Activated CD8-positive, alpha-beta memory T cell treated with anti-CD3 and anti-CD28 coated beads, Interleukin-2, amount 50 U/mL, for 1 hour (primary cell): Measurements from ENCODE around the gene VWA3B.
"Not testable (repeated sequence)": the region's sequence is repeated elsewhere in the genome, so short reads cannot be mapped to it uniquely, and the experiment has no call there.

ENCODE experiments used
- DNase-seq: peaks from one replicate; pipeline ENCODE4 v3.0.0-alpha.2; 2020; ENCODE audit errors: extremely low read depth

VWA3B gene

GRCh38 chr2:98299211-98299905 is 212.4 kb downstream of the VWA3B start:
- no peak for DNase-seq

- no peak for DNase-seq
These were observed 213.3 kb downstream of the VWA3B start for GRCh38 chr2:98300141-98300874.

- DNase-seq: no peak
These were observed 214.5 kb downstream of the VWA3B start for GRCh38 chr2:98301469-98301868.

DNA sequence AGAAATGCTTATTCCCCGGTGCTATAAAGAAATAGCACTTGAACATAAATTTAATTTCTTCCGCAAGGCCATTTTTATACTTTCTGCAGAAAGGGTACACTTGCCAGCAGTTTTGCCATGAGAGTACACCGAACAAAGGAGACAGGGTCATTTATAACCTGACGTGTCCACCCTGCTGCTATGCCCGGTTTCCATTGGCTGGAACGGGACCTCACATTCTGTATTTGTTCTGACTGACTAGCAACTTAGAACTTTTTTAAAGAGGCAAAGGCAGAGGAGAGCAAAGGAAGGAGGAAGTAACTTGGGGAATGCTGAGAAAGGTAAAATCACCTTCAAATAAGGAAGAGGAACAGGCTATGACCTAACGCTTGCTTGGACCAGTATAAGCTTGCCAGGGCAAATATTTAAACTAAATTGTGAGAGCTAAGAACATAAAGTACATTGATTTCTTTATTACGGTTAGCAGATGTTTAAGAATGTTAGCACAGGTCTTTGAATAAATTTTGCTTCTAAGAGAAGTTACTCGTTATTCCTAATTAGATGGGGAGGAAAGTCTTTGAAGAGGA is 220.2 kb downstream of the VWA3B start:
- DNase-seq: not testable (repeated sequence)

DNA sequence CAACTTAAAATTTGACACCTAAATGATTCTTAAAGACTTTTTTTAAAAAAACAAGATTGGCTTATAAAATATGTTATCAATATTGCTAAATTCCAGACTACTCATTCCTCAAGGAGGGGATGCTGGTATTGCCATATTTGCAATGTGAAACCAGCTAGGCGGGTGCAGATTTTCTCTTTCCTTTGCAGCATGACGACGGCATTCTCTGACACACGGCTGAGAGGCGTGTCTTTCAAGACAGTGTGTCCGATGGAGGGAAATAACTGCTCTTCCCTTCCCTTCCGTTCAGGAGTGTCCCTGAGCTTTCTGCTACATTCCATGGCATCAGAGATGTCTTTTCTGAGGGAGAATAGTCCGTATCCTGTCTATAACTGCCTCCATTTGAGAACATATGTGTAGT is 221.1 kb downstream of the VWA3B start:
- no peak for DNase-seq

DNA sequence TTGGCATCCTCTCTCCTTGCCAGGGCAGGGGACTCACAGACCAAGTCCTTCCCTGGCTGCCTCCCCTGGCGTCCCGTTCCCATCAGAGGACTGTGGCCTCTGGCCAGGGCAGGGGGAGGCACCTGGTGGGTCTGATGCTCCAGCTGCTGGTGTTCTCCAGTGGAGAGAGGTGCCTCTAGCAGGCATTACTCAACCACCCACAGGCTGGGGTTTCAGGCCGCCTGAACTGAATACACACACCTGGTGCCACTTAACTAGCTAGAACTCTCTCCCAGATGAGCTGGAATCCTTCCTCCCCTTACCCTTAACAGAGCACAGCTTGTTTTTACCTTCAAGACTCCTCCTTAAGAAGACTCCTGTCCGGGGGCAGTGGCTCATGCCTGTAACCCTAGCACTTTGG is 221.6 kb downstream of the VWA3B start:
- no peak for DNase-seq

DNA sequence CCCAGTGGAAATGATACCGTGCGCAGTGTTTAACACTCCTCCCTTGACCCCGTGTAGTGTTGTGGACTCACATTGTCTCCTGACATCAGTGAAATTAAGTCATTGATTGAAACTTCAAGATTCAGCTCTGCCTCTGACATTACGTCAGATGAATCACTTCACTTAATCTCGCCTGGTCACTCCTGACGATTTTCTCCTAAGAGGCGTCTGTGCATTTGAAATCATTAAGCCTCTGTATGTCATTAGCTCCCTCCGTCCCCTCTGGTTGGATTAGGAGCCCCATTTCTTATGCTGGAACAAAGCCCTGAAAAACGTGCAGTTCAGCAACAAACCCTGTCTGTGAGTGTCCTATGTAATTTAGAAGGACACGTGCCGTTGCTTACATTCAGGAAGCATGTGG is 222.6 kb downstream of the VWA3B start:
- no peak for DNase-seq

GRCh38 chr2:98310010-98310409 is 223.0 kb downstream of the VWA3B start:
- no peak for DNase-seq

DNA sequence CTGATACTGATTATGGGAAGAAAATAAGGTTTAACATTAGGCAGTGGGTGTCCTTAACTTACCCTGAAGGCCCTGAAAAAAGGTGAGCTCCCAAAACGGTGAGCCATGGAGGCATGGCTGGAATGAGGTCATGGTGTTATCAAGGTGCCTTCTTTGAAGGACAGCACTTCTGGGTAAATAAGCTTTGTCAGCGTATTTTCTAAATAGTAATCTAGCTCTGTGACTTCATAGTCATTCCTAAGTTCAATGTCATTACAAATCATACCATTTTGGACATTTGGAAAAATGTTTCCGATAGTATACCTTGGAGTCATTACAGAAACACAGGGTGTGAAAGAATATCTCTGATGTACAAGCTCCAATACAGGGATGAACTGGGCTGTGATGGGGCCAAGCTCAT is 224.1 kb downstream of the VWA3B start:
- DNase-seq: no peak

GRCh38 chr2:98311771-98312545 is 225.0 kb downstream of the VWA3B start:
- no peak for DNase-seq

GRCh38 chr2:98313492-98314250 is 226.7 kb downstream of the VWA3B start:
- no peak for DNase-seq

- DNase-seq: no peak
These were observed 227.3 kb downstream of the VWA3B start for GRCh38 chr2:98314251-98314650.

GRCh38 chr2:98315957-98316356 is 229.0 kb downstream of the VWA3B start:
- DNase-seq: no peak

GRCh38 chr2:98317214-98317613 is 230.2 kb downstream of the VWA3B start:
- DNase-seq: no peak

GRCh38 chr2:98320171-98320570 is 233.2 kb downstream of the VWA3B start:
- DNase-seq: not testable (repeated sequence)

DNA sequence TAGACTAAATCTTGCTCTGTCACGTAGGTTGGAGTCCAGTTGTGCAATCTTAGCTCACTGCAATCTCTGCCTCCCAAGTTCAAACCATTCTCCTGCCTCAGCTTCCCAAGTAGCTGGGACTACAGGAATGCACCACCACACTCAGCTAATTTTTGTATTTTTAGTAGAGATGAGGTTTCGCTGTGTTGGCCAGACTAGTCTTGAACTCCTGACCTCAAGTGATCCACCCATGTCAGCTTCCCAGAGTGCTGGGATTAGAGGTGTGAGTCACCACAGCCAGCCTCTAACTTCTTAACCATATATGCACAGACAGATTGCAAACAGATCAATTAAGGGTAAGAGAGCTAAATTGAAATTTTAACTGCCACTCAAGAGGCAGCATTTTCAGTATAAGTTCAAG is 237.2 kb downstream of the VWA3B start:
- no peak for DNase-seq

- DNase-seq: no peak
These were observed 240.8 kb downstream of the VWA3B start for GRCh38 chr2:98327776-98328175.

DNA sequence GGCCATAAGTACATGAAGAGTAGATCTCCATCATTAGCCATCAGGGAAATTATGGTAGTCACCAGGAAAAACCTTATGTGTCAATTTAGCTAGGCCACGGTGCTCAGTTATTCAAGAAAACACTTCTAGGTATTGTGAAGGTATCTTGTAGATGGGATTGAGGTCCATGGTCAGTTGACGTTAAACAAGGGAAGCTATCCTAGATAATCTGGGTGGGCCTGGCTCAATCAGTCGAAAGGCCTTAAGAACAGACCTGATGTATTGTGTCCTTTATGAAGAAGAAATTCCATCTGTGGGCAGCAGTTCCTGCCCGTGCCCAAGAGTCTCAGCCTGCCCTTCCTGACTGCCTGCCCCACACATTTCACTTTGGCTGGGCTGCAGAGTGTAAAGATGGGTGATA is 242.6 kb downstream of the VWA3B start:
- DNase-seq: no peak

GRCh38 chr2:98332989-98333388 is 246.0 kb downstream of the VWA3B start:
- no peak for DNase-seq

DNA sequence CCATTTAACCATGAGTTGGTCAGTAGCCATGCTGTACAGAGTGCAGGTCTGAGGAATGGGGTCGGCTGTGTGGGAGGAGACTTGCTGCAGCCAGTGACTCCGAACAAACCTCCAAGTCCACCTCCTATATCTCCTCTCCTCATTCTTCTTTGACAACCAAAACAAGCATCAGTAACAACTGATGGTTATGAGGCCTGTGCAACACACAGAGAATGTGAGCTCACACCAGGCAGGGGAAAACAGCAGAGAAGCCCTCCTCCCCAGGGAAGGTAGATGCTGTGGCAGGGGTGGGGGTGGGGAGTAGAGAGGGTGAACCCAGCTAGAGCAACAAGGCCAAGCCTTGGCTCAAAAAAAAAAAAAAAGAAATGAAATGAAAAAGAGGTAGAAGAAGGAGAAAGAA is 247.0 kb downstream of the VWA3B start:
- DNase-seq: no peak

DNA sequence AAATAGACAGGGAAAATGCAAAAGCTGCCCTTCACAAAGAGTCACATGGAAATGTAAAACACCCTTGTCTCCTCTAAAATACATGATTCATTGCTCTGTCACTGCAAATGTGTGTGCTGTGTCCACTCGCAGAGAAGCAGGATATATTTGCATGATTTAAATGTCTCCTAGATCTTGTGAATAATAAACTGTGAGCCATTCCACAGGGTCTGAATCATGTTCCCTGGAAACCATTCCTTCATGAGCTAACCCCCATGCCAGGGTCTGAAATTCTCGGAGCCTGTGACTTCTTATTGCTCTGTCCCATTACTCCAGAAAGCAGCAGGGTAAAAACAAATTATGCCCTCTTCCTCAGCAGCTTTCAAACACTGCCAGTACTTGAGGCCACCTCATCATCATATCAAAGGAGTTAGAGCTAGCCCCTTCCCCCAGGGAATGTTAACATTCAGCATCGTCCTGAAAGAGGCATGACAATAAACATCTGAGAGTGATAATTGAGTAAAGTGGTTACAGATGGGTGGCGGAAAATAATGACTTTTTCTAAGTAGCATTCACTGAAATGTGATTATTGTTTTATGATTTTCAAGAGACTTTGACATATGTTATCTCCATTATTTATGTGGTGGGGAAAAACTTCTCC is 247.6 kb downstream of the VWA3B start:
- no peak for DNase-seq
